Immature natural killer cell (primary cell): Measurements from ENCODE around the gene L3MBTL3. TPM values are rescaled to one million over a fixed set of nuclear protein-coding genes. Genes with fewer than 3 reads are reported as not detected.
"Not testable (repeated sequence)": the region's sequence is repeated elsewhere in the genome, so short reads cannot be mapped to it uniquely, and the experiment has no call there.

Experiments used
- DNase-seq, 3 donors: peaks; one replicate each; pipeline ENCODE4 v3.0.0; 2022; ENCODE audit warnings: mixed read lengths in 1 of 3
- H3K27ac Mint-ChIP-seq, 6 donors: one replicate each; pipeline ENCODE4 v1.8.0; 2020; ENCODE audit warnings: mixed read lengths in 6 of 6, mild to moderate bottlenecking in 5 of 6, inconsistent platforms in 4 of 6, moderate library complexity in 3 of 6
- H3K27me3 Mint-ChIP-seq, 3 donors: one replicate each; pipeline ENCODE4 v1.8.0; 2020 to 2021; ENCODE audit warnings: low read depth in 3 of 3, mild to moderate bottlenecking in 3 of 3, mixed read lengths in 3 of 3, moderate library complexity in 3 of 3, inconsistent platforms in 1 of 3
- H3K36me3 Mint-ChIP-seq, 3 donors: one replicate each; pipeline ENCODE4 v1.8.0; 2020; ENCODE audit warnings: mixed read lengths in 3 of 3, inconsistent platforms in 2 of 3, mild to moderate bottlenecking in 2 of 3
- H3K4me1 Mint-ChIP-seq, 2 donors: one replicate each; pipeline ENCODE4 v1.8.0; 2020; ENCODE audit warnings: inconsistent platforms in 2 of 2, mild to moderate bottlenecking in 2 of 2, mixed read lengths in 2 of 2, moderate library complexity in 1 of 2
- H3K4me3 Mint-ChIP-seq, 5 donors: one replicate each; pipeline ENCODE4 v1.8.0; 2020; ENCODE audit warnings: mild to moderate bottlenecking in 5 of 5, mixed read lengths in 5 of 5, inconsistent platforms in 3 of 5, moderate library complexity in 3 of 5
- H3K9me3 Mint-ChIP-seq, 6 donors: one replicate each; pipeline ENCODE4 v1.8.0; 2020; ENCODE audit warnings: mild to moderate bottlenecking in 6 of 6, mixed read lengths in 6 of 6, inconsistent platforms in 4 of 6, moderate library complexity in 3 of 6
- polyA plus RNA-seq, 3 donors: library from polyadenylated mRNA; unstranded; fragments of 300-500 nt; fragmentation: Illumina TruSeq; gene quantifications; one replicate each; pipeline ENCODE4 v1.2.3, GENCODE V29; 2021

Gene L3MBTL3
- polyA plus RNA-seq, 3 donors from 2014 or later = 2.3 to 5.3 (median 4.3) TPM

DNA sequence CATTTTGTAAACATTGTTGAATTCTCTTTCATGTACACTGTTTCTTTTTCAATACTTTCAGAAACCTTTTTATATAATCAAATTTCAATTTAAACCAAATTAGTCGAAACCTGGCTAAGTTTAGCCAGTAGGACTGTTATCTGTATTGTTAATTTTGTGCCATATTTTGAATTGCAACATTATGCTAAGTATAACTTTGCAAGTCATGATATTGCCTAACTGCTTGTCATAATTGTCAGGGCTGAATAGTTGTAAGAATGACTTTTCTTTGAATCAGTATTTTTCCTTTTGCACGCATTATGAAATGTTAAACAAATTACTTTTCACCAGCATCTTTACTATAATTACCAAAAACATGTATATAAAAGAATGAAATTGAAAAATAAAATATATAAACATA is 121.7 kb downstream of the L3MBTL3 start:
- peaks cover 64 to 76% of the 10 kb centered on the region in 2 donors for H3K4me1 Mint-ChIP-seq

DNA sequence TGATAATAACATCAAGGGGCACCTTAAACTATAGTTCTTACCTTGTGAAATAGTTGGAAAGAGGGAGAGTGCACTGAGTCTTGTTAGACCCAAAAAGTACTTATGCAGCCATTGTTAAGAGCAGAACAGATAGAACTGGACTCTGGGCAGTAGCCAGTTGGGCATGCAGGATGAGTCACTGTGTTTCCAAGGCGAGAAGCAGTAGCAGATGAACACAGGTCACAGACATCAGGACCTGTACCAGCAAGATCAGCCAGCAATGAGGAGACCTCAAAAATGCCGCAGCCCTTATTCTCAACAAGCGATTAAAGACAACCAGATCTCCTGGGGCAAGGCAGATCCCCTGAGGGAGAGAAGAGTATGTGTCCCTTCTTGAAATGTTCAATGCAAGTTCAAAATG is 125.3 kb downstream of the L3MBTL3 start:
- Mint-ChIP-seq H3K27me3 (peaks cover 0 to 6% (median 3%) of the 10 kb centered on the region in 3 donors), H3K9me3 (no peaks in the 10 kb centered on the region), H3K27ac (peak overlapping the region; percentile 8 to 81 (median 52)), H3K4me3 (no peak overlapping the region), H3K36me3 (peaks cover 35 to 69% (median 41%) of the 10 kb centered on the region in 3 donors), H3K4me1 (peaks cover 44 to 76% of the 10 kb centered on the region in 2 donors)
- DNase-seq = no peak

More for the DNA sequence above, 121.7 kb downstream of the L3MBTL3 start:
- H3K27me3 Mint-ChIP-seq = peaks cover 1 to 12% (median 3%) of the 10 kb centered on the region in 3 donors
- peaks cover 41 to 68% (median 44%) of the 10 kb centered on the region in 3 donors for H3K36me3 Mint-ChIP-seq
- no peak overlapping the region for H3K4me3 Mint-ChIP-seq
- H3K27ac Mint-ChIP-seq = peak overlapping the region in 4 of 6 donors; percentile 42 to 96 (median 94)
- no peaks in the 10 kb centered on the region for H3K9me3 Mint-ChIP-seq
- DNase-seq = no peak

DNA sequence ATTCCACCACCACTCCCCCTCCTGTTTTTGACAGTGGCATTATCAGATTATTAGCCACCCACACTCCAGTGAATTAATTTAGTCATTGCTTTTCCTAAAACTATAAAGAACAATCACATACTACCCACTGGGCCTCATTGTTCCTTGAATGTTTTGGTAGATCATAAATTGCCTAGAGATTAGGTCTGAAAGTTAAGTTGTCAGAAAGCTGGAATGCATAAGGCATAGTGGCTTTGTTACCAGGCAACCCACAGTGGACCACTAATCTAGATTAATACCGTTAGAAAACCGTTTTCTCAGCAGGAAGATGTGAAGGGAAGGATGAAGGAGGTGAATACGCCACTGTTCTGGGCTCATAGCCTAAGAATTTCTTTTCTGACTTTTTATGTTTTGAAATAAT is 128.7 kb downstream of the L3MBTL3 start:
- no peak for DNase-seq
- Mint-ChIP-seq H3K4me3 (no peak overlapping the region), H3K9me3 (no peaks in the 10 kb centered on the region), H3K27me3 (peaks cover 0 to 3% (median 0%) of the 10 kb centered on the region in 3 donors), H3K27ac (peak overlapping the region; percentile 67 to 94 (median 86)), H3K36me3 (peaks cover 48 to 70% (median 53%) of the 10 kb centered on the region in 3 donors), H3K4me1 (peaks cover 31 to 67% of the 10 kb centered on the region in 2 donors)

DNA sequence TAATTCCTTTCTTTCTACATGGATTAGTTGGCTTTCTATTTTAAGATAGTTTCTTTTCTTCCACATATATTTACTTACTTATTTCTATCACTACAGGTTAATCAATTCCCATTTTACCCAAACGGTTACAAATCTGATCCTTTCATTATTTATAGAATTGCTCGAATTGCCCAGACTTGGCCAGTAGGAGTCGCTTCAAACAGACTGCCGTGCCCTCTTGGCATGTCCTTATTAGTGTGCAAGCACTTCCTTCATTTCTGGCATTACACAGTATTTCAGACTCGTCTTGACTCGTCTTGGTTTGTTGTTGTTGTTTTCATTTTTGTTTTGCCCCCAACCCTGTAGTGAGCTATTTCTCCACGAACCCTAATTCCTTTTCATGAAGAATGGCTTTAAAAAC is 129.8 kb downstream of the L3MBTL3 start:
- no peaks in the 10 kb centered on the region for H3K9me3 Mint-ChIP-seq
- peak in 1 of 3 donors; percentile 34 for DNase-seq
- peaks cover 28 to 59% of the 10 kb centered on the region in 2 donors for H3K4me1 Mint-ChIP-seq
- H3K27ac Mint-ChIP-seq = peak overlapping the region; percentile 64 to 94 (median 83)
- peaks cover 43 to 65% (median 47%) of the 10 kb centered on the region in 3 donors for H3K36me3 Mint-ChIP-seq
- H3K27me3 Mint-ChIP-seq = no peaks in the 10 kb centered on the region
- peak overlapping the region in 1 of 5 donors; percentile 48 for H3K4me3 Mint-ChIP-seq

DNA sequence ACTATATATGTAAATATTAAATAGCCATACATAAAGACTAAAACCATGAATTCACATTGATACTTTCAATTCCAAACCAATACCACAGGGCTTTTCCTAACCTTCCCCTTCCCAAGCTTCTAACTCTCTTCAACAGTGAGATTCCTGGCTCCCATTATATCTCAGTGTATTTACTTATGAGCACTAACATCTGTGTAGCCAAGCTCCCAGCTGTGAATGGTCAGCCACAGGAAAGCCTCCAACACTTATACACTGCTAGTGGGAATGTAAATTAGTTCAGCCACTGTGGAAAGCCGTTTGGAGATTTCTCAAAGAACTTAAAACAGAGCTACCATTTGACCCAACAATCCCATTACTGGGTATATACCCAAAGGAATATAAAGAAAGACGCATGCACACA is 130.6 kb downstream of the L3MBTL3 start:
- H3K9me3 Mint-ChIP-seq, H3K4me3 Mint-ChIP-seq, H3K27me3 Mint-ChIP-seq, DNase-seq: not testable (repeated sequence)
- peak overlapping the region; percentile 64 to 94 (median 83) for H3K27ac Mint-ChIP-seq
- H3K36me3 Mint-ChIP-seq = peaks cover 39 to 56% (median 40%) of the 10 kb centered on the region in 3 donors
- H3K4me1 Mint-ChIP-seq = peaks cover 25 to 53% of the 10 kb centered on the region in 2 donors

DNA sequence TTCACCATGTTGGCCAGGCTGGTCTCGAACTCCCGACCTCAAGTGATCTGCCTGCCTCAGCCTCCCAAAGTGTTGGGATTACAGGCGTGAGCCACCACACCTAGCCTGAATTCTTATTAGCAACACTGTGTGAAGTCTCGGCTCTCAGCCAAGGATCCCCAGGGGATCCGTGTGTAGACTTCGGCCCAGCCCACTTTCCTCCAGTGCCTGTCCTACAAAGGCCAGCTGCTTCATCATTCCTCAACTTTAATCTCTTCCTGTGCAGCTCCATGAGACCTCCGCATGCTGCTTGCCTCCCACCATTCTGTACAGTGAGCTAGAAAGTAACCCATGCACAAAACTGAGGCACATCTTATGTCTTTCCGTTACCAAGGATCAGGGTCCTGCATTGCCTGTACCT is 132.5 kb downstream of the L3MBTL3 start:
- H3K4me1 Mint-ChIP-seq = peaks cover 25 to 52% of the 10 kb centered on the region in 2 donors
- no peak for DNase-seq
- H3K27me3 Mint-ChIP-seq = peaks cover 0 to 1% (median 0%) of the 10 kb centered on the region in 3 donors
- H3K36me3 Mint-ChIP-seq = peaks cover 31 to 54% (median 35%) of the 10 kb centered on the region in 3 donors
- peak overlapping the region; percentile 1 to 82 (median 66) for H3K27ac Mint-ChIP-seq
- H3K9me3 Mint-ChIP-seq = no peaks in the 10 kb centered on the region
- no peak overlapping the region for H3K4me3 Mint-ChIP-seq

DNA sequence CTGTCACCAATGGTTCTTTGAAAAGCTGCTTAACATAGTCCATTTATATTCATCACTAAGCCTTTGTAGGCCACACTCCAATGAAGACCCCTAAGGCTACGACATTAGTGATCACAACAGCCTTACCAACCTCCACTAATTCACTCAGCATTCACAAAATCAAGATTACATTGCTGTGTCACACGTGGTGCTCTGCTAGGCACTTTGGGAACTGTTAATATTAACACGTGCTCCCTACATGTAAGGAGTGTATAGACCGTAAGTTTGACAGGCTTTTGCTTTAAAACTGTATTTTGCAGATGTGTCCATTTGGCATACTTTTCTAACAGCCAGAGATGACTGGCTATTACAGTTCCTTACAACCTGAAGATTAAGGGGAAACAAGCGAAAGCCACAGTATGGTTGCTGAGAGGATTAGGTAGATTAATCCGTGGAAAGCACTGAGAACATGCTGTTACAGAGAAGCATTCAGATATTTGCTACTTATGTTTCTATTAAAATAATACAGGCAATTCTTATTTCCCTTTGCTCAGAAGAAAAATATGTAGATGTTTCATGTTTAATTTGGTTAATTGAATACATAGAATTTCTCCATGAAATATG is 134.6 kb downstream of the L3MBTL3 start:
- DNase-seq = no peak
- peaks cover 32 to 49% (median 34%) of the 10 kb centered on the region in 3 donors for H3K36me3 Mint-ChIP-seq
- H3K4me3 Mint-ChIP-seq = no peak overlapping the region
- H3K9me3 Mint-ChIP-seq = no peaks in the 10 kb centered on the region
- peaks cover 0 to 4% (median 0%) of the 10 kb centered on the region in 3 donors for H3K27me3 Mint-ChIP-seq
- peak overlapping the region in 3 of 6 donors; percentile 17 to 51 (median 39) for H3K27ac Mint-ChIP-seq
- peaks cover 20 to 43% of the 10 kb centered on the region in 2 donors for H3K4me1 Mint-ChIP-seq

GRCh38 chr6:130156908-130157307 is 138.5 kb downstream of the L3MBTL3 start:
- Mint-ChIP-seq H3K36me3 (peaks cover 34 to 49% (median 36%) of the 10 kb centered on the region in 3 donors), H3K4me1 (peaks cover 31 to 57% of the 10 kb centered on the region in 2 donors), H3K27me3 (peaks cover 0 to 4% (median 0%) of the 10 kb centered on the region in 3 donors), H3K4me3 (no peak overlapping the region), H3K27ac (peak overlapping the region in 4 of 6 donors; percentile 45 to 73 (median 59)), H3K9me3 (no peaks in the 10 kb centered on the region)
- DNase-seq = no peak

- H3K4me3 Mint-ChIP-seq = no peak overlapping the region
- H3K4me1 Mint-ChIP-seq = peaks cover 36 to 69% of the 10 kb centered on the region in 2 donors
- H3K36me3 Mint-ChIP-seq = peaks cover 34 to 51% (median 36%) of the 10 kb centered on the region in 3 donors
- peaks cover 0 to 4% (median 0%) of the 10 kb centered on the region in 3 donors for H3K27me3 Mint-ChIP-seq
- DNase-seq = no peak
- no peaks in the 10 kb centered on the region for H3K9me3 Mint-ChIP-seq
- peak overlapping the region in 5 of 6 donors; percentile 57 to 79 (median 69) for H3K27ac Mint-ChIP-seq
These were observed 139.7 kb downstream of the L3MBTL3 start for GRCh38 chr6:130158056-130158455.

GRCh38 chr6:130158548-130158947 is 140.2 kb downstream of the L3MBTL3 start:
- Mint-ChIP-seq H3K27me3 (peaks cover 0 to 4% (median 0%) of the 10 kb centered on the region in 3 donors), H3K27ac (peak overlapping the region; percentile 58 to 90 (median 82)), H3K9me3 (no peaks in the 10 kb centered on the region), H3K36me3 (peaks cover 31 to 54% (median 36%) of the 10 kb centered on the region in 3 donors), H3K4me3 (no peak overlapping the region), H3K4me1 (peaks cover 37 to 74% of the 10 kb centered on the region in 2 donors)
- DNase-seq = no peak

- H3K4me3 Mint-ChIP-seq = no peak overlapping the region
- DNase-seq = no peak
- peaks cover 45 to 88% of the 10 kb centered on the region in 2 donors for H3K4me1 Mint-ChIP-seq
- peaks cover 38 to 59% (median 40%) of the 10 kb centered on the region in 3 donors for H3K36me3 Mint-ChIP-seq
- peaks cover 0 to 4% (median 0%) of the 10 kb centered on the region in 3 donors for H3K27me3 Mint-ChIP-seq
- peak overlapping the region; percentile 58 to 90 (median 82) for H3K27ac Mint-ChIP-seq
- no peaks in the 10 kb centered on the region for H3K9me3 Mint-ChIP-seq
These were observed 141.6 kb downstream of the L3MBTL3 start for GRCh38 chr6:130159956-130160355.

DNA sequence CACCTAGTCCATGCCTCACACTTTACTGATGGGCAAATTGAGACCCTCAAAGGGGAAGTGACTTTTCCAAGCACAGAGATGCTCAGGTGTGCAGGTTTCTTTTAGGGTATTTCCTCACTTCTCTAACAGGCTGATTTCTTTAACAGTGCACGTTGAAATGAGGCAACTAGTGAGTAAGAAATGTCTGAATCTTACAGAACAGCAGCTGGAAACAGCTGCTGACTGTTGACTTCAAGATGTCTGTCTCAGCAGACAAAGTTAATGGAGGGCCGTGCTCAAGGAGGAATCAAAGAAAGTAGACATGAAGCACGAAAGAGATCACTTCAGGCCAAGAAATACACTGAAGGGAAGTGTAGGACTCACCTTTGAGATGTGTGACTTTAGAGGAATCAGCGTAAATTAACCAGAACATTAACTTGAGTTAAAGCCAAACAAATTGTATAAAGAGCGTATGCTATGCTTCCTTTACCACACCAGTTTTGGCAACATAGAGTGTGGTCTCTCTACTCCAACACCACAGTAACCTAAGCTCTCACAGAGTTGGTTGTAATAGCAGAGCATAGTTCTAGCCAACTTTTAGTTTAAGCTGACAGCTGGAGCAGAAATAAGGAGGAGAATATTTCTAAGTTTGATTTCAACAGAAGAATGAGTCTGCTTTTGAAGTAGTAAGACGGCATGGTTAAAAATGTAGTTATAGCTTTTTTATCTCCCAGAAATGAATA is 143.5 kb downstream of the L3MBTL3 start:
- no peaks in the 10 kb centered on the region for H3K27me3 Mint-ChIP-seq
- H3K4me3 Mint-ChIP-seq = peak overlapping the region in 2 of 5 donors; percentile 8 to 45
- peaks cover 45 to 68% (median 50%) of the 10 kb centered on the region in 3 donors for H3K36me3 Mint-ChIP-seq
- peak in 1 of 3 donors; percentile 16 for DNase-seq
- H3K27ac Mint-ChIP-seq = peak overlapping the region; percentile 82 to 90 (median 84)
- H3K9me3 Mint-ChIP-seq = no peaks in the 10 kb centered on the region
- H3K4me1 Mint-ChIP-seq = peaks cover 60 to 91% of the 10 kb centered on the region in 2 donors

DNA sequence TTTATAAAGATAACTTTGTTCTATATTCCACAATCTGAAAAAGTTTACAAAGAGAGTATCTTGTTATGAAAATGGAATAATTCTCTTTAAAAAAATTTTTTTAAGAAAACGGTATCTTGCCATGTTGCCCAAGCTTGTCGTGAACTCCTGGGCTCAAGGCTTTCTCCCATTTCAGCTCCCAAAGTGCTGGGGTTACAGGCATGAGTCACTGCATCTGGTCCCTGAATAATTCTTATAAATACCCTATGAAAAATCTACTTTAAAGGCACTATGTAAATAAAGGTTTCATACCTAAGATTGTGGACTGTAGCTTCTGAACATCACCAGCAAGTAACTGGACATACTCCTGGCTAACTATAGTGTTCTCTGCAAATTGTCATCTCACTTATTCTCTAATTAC is 144.0 kb downstream of the L3MBTL3 start:
- no peak for DNase-seq
- peaks cover 64 to 97% of the 10 kb centered on the region in 2 donors for H3K4me1 Mint-ChIP-seq
- H3K27ac Mint-ChIP-seq = peak overlapping the region; percentile 76 to 86 (median 82)
- no peaks in the 10 kb centered on the region for H3K9me3 Mint-ChIP-seq
- no peaks in the 10 kb centered on the region for H3K27me3 Mint-ChIP-seq
- peaks cover 45 to 73% (median 55%) of the 10 kb centered on the region in 3 donors for H3K36me3 Mint-ChIP-seq
- no peak overlapping the region for H3K4me3 Mint-ChIP-seq

- Mint-ChIP-seq H3K4me1 (peaks cover 66 to 100% of the 10 kb centered on the region in 2 donors), H3K27me3 (no peaks in the 10 kb centered on the region), H3K27ac (peak overlapping the region in 3 of 6 donors; percentile 19 to 34 (median 25)), H3K36me3 (peaks cover 42 to 69% (median 52%) of the 10 kb centered on the region in 3 donors), H3K4me3 (no peak overlapping the region), H3K9me3 (no peaks in the 10 kb centered on the region)
- DNase-seq = no peak
These were observed 144.9 kb downstream of the L3MBTL3 start for GRCh38 chr6:130163266-130163665.
